ENCODE measurements around the gene C1QTNF9. TPM values are rescaled to one million over a fixed set of nuclear protein-coding genes. Genes with fewer than 3 reads are reported as not detected.
"Not testable (repeated sequence)": the region's sequence is repeated elsewhere in the genome, so short reads cannot be mapped to it uniquely, and the experiment has no call there.

The C1QTNF9 gene, protein sequence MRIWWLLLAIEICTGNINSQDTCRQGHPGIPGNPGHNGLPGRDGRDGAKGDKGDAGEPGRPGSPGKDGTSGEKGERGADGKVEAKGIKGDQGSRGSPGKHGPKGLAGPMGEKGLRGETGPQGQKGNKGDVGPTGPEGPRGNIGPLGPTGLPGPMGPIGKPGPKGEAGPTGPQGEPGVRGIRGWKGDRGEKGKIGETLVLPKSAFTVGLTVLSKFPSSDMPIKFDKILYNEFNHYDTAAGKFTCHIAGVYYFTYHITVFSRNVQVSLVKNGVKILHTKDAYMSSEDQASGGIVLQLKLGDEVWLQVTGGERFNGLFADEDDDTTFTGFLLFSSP
- total RNA-seq (2022) (not detected in 2 replicates), Bru-seq, nascent RNA (percentile 2 among the genes with signal in this experiment), BruChase-seq, experiment 1, labeled RNA remaining after a 6-hour chase (not detected), BruChase-seq, experiment 2, labeled RNA remaining after a 2-hour chase (not detected)
- long read RNA-seq, result 0 reads

GRCh38 chr13:24309300-24309699 lies at the start of gene C1QTNF9:
Gene C1QTNF9, plus strand, starts transcription at chr13:24309580. Its CDS starts 6,424 bp downstream, at chr13:24316004.
- intact Hi-C loops (cut with micrococcal nuclease); H3K36me3 Mint-ChIP-seq (ENCODE audit: insufficient read depth, unreplicated experiment); H3K4me3 Mint-ChIP-seq (ENCODE audit: unreplicated experiment); BruUV-seq (replicated peaks); H3K27me3 Mint-ChIP-seq (ENCODE audit: insufficient read depth, unreplicated experiment); H3K9me3 Mint-ChIP-seq (ENCODE audit: unreplicated experiment); DNase-seq (ENCODE audit: unreplicated experiment); H3K27ac Mint-ChIP-seq (ENCODE audit: low read depth, unreplicated experiment); H3K4me1 Mint-ChIP-seq (ENCODE audit: insufficient read depth, unreplicated experiment): not testable (repeated sequence)
- CTCF ChIA-PET, result interaction anchor here (0.5 kb wide), 1 partner anchor 10 kb away, joined by 4 read pairs; no protein-coding TSS in a partner anchor
- POLR2A ChIA-PET, result interaction anchor here (0.6 kb wide), 1 partner anchor 133 kb away, joined by 3 read pairs; no protein-coding TSS in a partner anchor

GRCh38 chr13:24261566-24261965 lies 47.8 kb upstream of the C1QTNF9 start:
- TF ChIP-seq, protein P1, sequence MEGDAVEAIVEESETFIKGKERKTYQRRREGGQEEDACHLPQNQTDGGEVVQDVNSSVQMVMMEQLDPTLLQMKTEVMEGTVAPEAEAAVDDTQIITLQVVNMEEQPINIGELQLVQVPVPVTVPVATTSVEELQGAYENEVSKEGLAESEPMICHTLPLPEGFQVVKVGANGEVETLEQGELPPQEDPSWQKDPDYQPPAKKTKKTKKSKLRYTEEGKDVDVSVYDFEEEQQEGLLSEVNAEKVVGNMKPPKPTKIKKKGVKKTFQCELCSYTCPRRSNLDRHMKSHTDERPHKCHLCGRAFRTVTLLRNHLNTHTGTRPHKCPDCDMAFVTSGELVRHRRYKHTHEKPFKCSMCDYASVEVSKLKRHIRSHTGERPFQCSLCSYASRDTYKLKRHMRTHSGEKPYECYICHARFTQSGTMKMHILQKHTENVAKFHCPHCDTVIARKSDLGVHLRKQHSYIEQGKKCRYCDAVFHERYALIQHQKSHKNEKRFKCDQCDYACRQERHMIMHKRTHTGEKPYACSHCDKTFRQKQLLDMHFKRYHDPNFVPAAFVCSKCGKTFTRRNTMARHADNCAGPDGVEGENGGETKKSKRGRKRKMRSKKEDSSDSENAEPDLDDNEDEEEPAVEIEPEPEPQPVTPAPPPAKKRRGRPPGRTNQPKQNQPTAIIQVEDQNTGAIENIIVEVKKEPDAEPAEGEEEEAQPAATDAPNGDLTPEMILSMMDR (IDR thresholded peaks at IDR 0.05; ENCODE audit: unreplicated experiment), result no peak
- no peak overlapping the region for H3K4me3 Mint-ChIP-seq (ENCODE audit: unreplicated experiment)
- ChIA-PET CTCF (interaction anchor here (0.9 kb wide), 1 partner anchor 33 kb away, joined by 3 read pairs; no protein-coding TSS in a partner anchor), POLR2A (interaction anchor here (0.9 kb wide), 1 partner anchor 9 kb away, joined by 4 read pairs; no protein-coding TSS in a partner anchor)
- intact Hi-C loops (cut with micrococcal nuclease), result no loop called here
- H3K9me3 Mint-ChIP-seq (ENCODE audit: unreplicated experiment), result no peaks in the 10 kb centered on the region
- no peaks in the 10 kb centered on the region for H3K27me3 Mint-ChIP-seq (ENCODE audit: insufficient read depth, unreplicated experiment)
- DNase-seq (ENCODE audit: unreplicated experiment), result no peak
- H3K36me3 Mint-ChIP-seq (ENCODE audit: insufficient read depth, unreplicated experiment), result no peaks in the 10 kb centered on the region
- H3K27ac Mint-ChIP-seq (ENCODE audit: low read depth, unreplicated experiment), result no peak overlapping the region
- BruUV-seq (replicated peaks), result no TSS peak
- no peaks in the 10 kb centered on the region for H3K4me1 Mint-ChIP-seq (ENCODE audit: insufficient read depth, unreplicated experiment)

GRCh38 chr13:24263632-24264031 lies 45.7 kb upstream of the C1QTNF9 start:
- Mint-ChIP-seq H3K9me3 (ENCODE audit: unreplicated experiment) (no peaks in the 10 kb centered on the region), H3K4me1 (ENCODE audit: insufficient read depth, unreplicated experiment) (no peaks in the 10 kb centered on the region), H3K27ac (ENCODE audit: low read depth, unreplicated experiment) (no peak overlapping the region), H3K4me3 (ENCODE audit: unreplicated experiment) (no peak overlapping the region), H3K27me3 (ENCODE audit: insufficient read depth, unreplicated experiment) (no peaks in the 10 kb centered on the region), H3K36me3 (ENCODE audit: insufficient read depth, unreplicated experiment) (no peaks in the 10 kb centered on the region)
- no TSS peak for BruUV-seq (replicated peaks)
- POLR2A ChIA-PET, result no interaction called here
- intact Hi-C loops (cut with micrococcal nuclease), result no loop called here
- no peak for DNase-seq (ENCODE audit: unreplicated experiment)
- CTCF ChIA-PET, result no interaction called here
- TF ChIP-seq, protein P1 (IDR thresholded peaks at IDR 0.05; ENCODE audit: unreplicated experiment), result no peak

GRCh38 chr13:24264976-24265375 lies 44.4 kb upstream of the C1QTNF9 start:
- BruUV-seq (replicated peaks), result no TSS peak
- CTCF ChIA-PET, result interaction anchor here (0.6 to 0.8 kb wide), 3 partner anchors 10 to 36 kb away, joined by 3 read pairs; no protein-coding TSS in a partner anchor
- H3K4me3 Mint-ChIP-seq (ENCODE audit: unreplicated experiment), result no peak overlapping the region
- DNase-seq (ENCODE audit: unreplicated experiment), result no peak
- TF ChIP-seq, protein P1 (IDR thresholded peaks at IDR 0.05; ENCODE audit: unreplicated experiment), result no peak
- no peak overlapping the region for H3K27ac Mint-ChIP-seq (ENCODE audit: low read depth, unreplicated experiment)
- H3K4me1 Mint-ChIP-seq (ENCODE audit: insufficient read depth, unreplicated experiment), result no peaks in the 10 kb centered on the region
- intact Hi-C loops (cut with micrococcal nuclease), result no loop called here
- H3K36me3 Mint-ChIP-seq (ENCODE audit: insufficient read depth, unreplicated experiment), result no peaks in the 10 kb centered on the region
- no peaks in the 10 kb centered on the region for H3K27me3 Mint-ChIP-seq (ENCODE audit: insufficient read depth, unreplicated experiment)
- POLR2A ChIA-PET, result no interaction called here
- no peaks in the 10 kb centered on the region for H3K9me3 Mint-ChIP-seq (ENCODE audit: unreplicated experiment)

All from MCF 10A (cell line).